Ascending aorta (tissue), 2 donors: ENCODE data around the gene WNT10A. TPM values are rescaled to one million over a fixed set of nuclear protein-coding genes. Genes with fewer than 3 reads are reported as not detected.

Experiments
- DNase-seq, 2 donors: peaks; one replicate each; pipeline ENCODE4 v3.0.0-alpha.2; 2019; ENCODE audit warnings: low spot score in 2 of 2
- H3K27ac ChIP-seq, 2 donors: fragments of 200-600 bp; sonication (generic); one replicate each; pipeline ENCODE4 v1.5.1; 2016 to 2017; ENCODE audit warnings: mild to moderate bottlenecking in 1 of 2
- H3K27me3 ChIP-seq: fragments of 200-600 bp; sonication (generic); one replicate; pipeline ENCODE4 v1.5.1; 2017
- H3K36me3 ChIP-seq, 2 donors: fragments of 200-600 bp; sonication (generic); one replicate each; pipeline ENCODE4 v1.5.1; 2016
- H3K4me1 ChIP-seq, 2 donors: fragments of 200-600 bp; sonication (generic); one replicate each; pipeline ENCODE4 v1.5.1; 2016 to 2017; ENCODE audit warnings: mild to moderate bottlenecking in 1 of 2
- H3K4me3 ChIP-seq, 2 donors: fragments of 200-600 bp; sonication (generic); one replicate each; pipeline ENCODE4 v1.5.1; 2016 to 2017; ENCODE audit warnings: mild to moderate bottlenecking in 1 of 2
- H3K9me3 ChIP-seq, 2 donors: fragments of 200-600 bp; sonication (generic); one replicate each; pipeline ENCODE4 v1.5.1; 2016
- CTCF ChIP-seq, 3 experiments: fragments of 200-600 bp in 2 of 3; fragments of 450-650 bp in 1 of 3; sonication (generic) in 2 of 3; IDR thresholded peaks; one replicate each; pipeline ENCODE4 v1.5.1; 2016 to 2019; ENCODE audit warnings: antibody characterized with exemption in 3 of 3, mild to moderate bottlenecking in 1 of 3, moderate library complexity in 1 of 3
- intact Hi-C: fragments of 100-400 bp; cut with DNase I; formaldehyde crosslinking; loops from one replicate; pipeline ENCODE4 v1.15.1; 2023
- total RNA-seq: library from RNA; depleted of rRNA; stranded (reverse); fragments of >200 nt; gene quantifications from one replicate; pipeline ENCODE4 v1.1.0, GENCODE V29; 2016

The WNT10A gene
- total RNA-seq, 1 donor from 2014 or later = not detected

- Histone ChIP-seq H3K4me1 (peaks cover 0 to 22% of the 10 kb centered on the region in 2 donors), H3K9me3 (no peaks in the 10 kb centered on the region), H3K27me3 (peaks cover 25% of the 10 kb centered on the region), H3K4me3 (peak overlapping the region; percentile 45 to 65), H3K36me3 (no peaks in the 10 kb centered on the region), H3K27ac (no peak overlapping the region)
- intact Hi-C loops = no loop called here
- no peak for DNase-seq
- TF ChIP-seq CTCF (IDR thresholded peaks at IDR 0.05) = no peak
Measured at GRCh38 chr2:218883491-218884490, 3.1 kb downstream of the WNT10A start.

GRCh38 chr2:218884519-218884918 is 3.9 kb downstream of the WNT10A start:
- H3K36me3 ChIP-seq = no peaks in the 10 kb centered on the region
- H3K27ac ChIP-seq = no peak overlapping the region
- no peak for DNase-seq
- H3K4me1 ChIP-seq = peaks cover 0 to 22% of the 10 kb centered on the region in 2 donors
- H3K27me3 ChIP-seq = peaks cover 18% of the 10 kb centered on the region
- H3K9me3 ChIP-seq = no peaks in the 10 kb centered on the region
- no peak overlapping the region for H3K4me3 ChIP-seq
- no peak for TF ChIP-seq CTCF (IDR thresholded peaks at IDR 0.05)
- intact Hi-C loops = no loop called here

GRCh38 chr2:218885981-218886947 is 5.6 kb downstream of the WNT10A start:
- intact Hi-C loops = no loop called here
- Histone ChIP-seq H3K27ac (no peak overlapping the region), H3K36me3 (no peaks in the 10 kb centered on the region), H3K4me1 (peaks cover 0 to 10% of the 10 kb centered on the region in 2 donors), H3K4me3 (no peak overlapping the region), H3K9me3 (no peaks in the 10 kb centered on the region), H3K27me3 (peaks cover under 1% of the 10 kb centered on the region)
- no peak for DNase-seq
- TF ChIP-seq CTCF (IDR thresholded peaks at IDR 0.05) = no peak

DNA sequence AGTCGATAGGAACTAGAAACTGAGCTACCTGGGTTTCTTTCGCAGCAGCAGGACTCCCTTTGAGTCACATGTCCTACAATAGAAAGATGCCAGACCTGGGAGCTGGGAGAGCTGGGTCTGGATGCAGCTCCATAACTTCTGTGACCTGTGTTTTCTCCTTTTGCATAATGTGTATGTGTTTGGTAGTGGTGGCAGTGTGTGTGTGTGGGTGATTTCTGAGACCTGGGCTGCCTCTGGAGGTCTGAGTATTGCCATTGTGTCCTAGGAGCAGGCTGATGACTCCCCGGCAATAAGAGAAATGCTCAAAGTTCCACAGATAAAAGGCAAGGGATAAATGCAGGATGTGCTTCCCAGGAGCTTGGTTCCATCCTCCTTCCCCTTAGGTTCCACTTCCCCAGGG is 6.4 kb downstream of the WNT10A start:
- H3K27me3 ChIP-seq = no peaks in the 10 kb centered on the region
- intact Hi-C loops = no loop called here
- no peaks in the 10 kb centered on the region for H3K9me3 ChIP-seq
- TF ChIP-seq CTCF (IDR thresholded peaks at IDR 0.05) = no peak
- H3K36me3 ChIP-seq = no peaks in the 10 kb centered on the region
- no peak for DNase-seq
- peaks cover 0 to 10% of the 10 kb centered on the region in 2 donors for H3K4me1 ChIP-seq
- H3K27ac ChIP-seq = no peak overlapping the region
- H3K4me3 ChIP-seq = no peak overlapping the region

DNA sequence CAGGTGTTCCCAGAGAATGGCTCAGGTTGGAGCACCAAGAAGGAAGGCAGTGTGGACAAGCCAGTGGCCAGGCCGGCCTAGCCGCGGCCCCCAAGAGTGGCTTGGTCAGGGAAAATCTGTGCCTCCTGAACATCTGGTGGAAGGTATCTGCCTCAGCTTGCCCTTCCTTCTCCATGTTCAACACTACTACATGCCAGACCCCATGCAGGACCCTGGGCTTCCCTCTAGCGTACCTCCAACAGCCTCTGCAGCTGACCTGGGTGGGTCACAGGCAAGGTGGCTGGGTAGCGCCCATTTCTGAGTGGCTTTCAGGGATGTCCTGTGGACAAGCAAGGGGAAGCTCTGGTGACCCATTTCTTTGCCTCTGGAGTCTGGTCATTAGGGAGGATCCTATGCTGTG is 7.7 kb downstream of the WNT10A start:
- DNase-seq = no peak
- H3K9me3 ChIP-seq = no peaks in the 10 kb centered on the region
- H3K4me3 ChIP-seq = no peak overlapping the region
- peaks cover 2 to 10% of the 10 kb centered on the region in 2 donors for H3K4me1 ChIP-seq
- H3K27ac ChIP-seq = no peak overlapping the region
- intact Hi-C loops = no loop called here
- no peaks in the 10 kb centered on the region for H3K27me3 ChIP-seq
- H3K36me3 ChIP-seq = no peaks in the 10 kb centered on the region
- TF ChIP-seq CTCF (IDR thresholded peaks at IDR 0.05) = no peak
